HepG2 (cell line): ENCODE measurements around the gene ALDH3A2. TPM values are rescaled to one million over a fixed set of nuclear protein-coding genes. Genes with fewer than 3 reads are reported as not detected.

ENCODE experiments used
- GATAD1 ChIP-seq: IDR thresholded peaks from 2 replicates; pipeline ENCODE4 v1.6.1; 2016; ENCODE audit warnings: missing genetic modification reagents, missing compliant biosample characterization
- HDAC1 ChIP-seq: sonication (generic); formaldehyde crosslinking; IDR thresholded peaks from 2 replicates; pipeline ENCODE4 v1.5.1; 2020; ENCODE audit warnings: mild to moderate bottlenecking, missing genetic modification reagents
- IRX3 ChIP-seq: sonication (generic); formaldehyde crosslinking; IDR thresholded peaks from 2 replicates; pipeline ENCODE4 v1.8.1; 2023; ENCODE audit warnings: mild to moderate bottlenecking, low read depth, missing genetic modification reagents, borderline replicate concordance
- JUND ChIP-seq: sonication (generic); formaldehyde crosslinking; IDR thresholded peaks from 2 replicates; pipeline ENCODE4 v1.8.0; 2022; ENCODE audit warnings: mild to moderate bottlenecking, missing genetic modification reagents
- MXI1 ChIP-seq: IDR thresholded peaks from 3 replicates; pipeline ENCODE4 v1.6.1; 2012; ENCODE audit warnings: low read depth, low read length, inconsistent platforms, borderline replicate concordance
- ZBTB33 ChIP-seq: sonication (generic); formaldehyde crosslinking; IDR thresholded peaks from 2 replicates; pipeline ENCODE4 v1.4.0; 2020; ENCODE audit warnings: missing genetic modification reagents
- ZNF431 ChIP-seq: sonication (generic); formaldehyde crosslinking; IDR thresholded peaks from 2 replicates; pipeline ENCODE4 v1.9.0; 2022; ENCODE audit warnings: missing genetic modification reagents, low read depth, mild to moderate bottlenecking, borderline replicate concordance
- ZNF577 ChIP-seq: sonication (generic); formaldehyde crosslinking; IDR thresholded peaks from 2 replicates; pipeline ENCODE4 v1.4.0; 2020; ENCODE audit warnings: mild to moderate bottlenecking, low read depth, missing genetic modification reagents, borderline replicate concordance
- ZNF740 ChIP-seq: sonication (generic); formaldehyde crosslinking; IDR thresholded peaks from 2 replicates; pipeline ENCODE4 v1.4.0; 2020; ENCODE audit warnings: missing genetic modification reagents
- polyA plus RNA-seq, 8 experiments: library from polyadenylated mRNA; depleted of rRNA in 3 of 8; stranded (reverse) in 7 of 8; unstranded in 1 of 8; fragments of >200 nt; fragmentation: Illumina TruSeq in 4 of 8; extraction: Trizol in 4 of 8; gene quantifications; 2 replicates each; pipeline versions ENCODE4 v1.2.1 to v1.2.3, GENCODE V29; 2011 to 2016; ENCODE audit warnings: low read depth in 4 of 8, missing spikeins in 1 of 8, mixed read lengths in 1 of 8; ENCODE audit not compliant: insufficient read depth in 1 of 8
- total RNA-seq, 5 experiments: library from RNA; depleted of rRNA; stranded (reverse); fragments of >200 nt; fragmentation: Illumina TruSeq; extraction: Trizol; gene quantifications; 2 replicates each; pipeline ENCODE4 v1.2.3, GENCODE V29; 2016; ENCODE audit warnings: low read depth in 1 of 5
- TF ChIP-seq, protein P1 (sequence below): sonication (generic); formaldehyde crosslinking; conservative IDR thresholded peaks from 2 replicates; pipeline ENCODE4 v1.4.0; 2020; ENCODE audit warnings: mild to moderate bottlenecking, missing genetic modification reagents, moderate library complexity
- TF ChIP-seq, protein P2 (sequence below): sonication (generic); formaldehyde crosslinking; IDR thresholded peaks from 2 replicates; pipeline ENCODE4 v1.8.1; 2022; ENCODE audit warnings: mild to moderate bottlenecking, missing genetic modification reagents
- TF ChIP-seq, protein P3 (sequence below): fragments of 450-650 bp; IDR thresholded peaks from 2 replicates; pipeline ENCODE4 v1.6.1; 2016
- TF ChIP-seq, protein P4 (sequence below): sonication (generic); formaldehyde crosslinking; IDR thresholded peaks from 2 replicates; pipeline ENCODE4 v1.5.1; 2020; ENCODE audit warnings: mild to moderate bottlenecking, missing genetic modification reagents, moderate library complexity

Gene ALDH3A2
- total and polyA plus RNA-seq, 2 of the 13 experiments (the other 11 are each of a cell fraction or from before 2014, with no cell fraction given) = 80.8 to 180 TPM

DNA sequence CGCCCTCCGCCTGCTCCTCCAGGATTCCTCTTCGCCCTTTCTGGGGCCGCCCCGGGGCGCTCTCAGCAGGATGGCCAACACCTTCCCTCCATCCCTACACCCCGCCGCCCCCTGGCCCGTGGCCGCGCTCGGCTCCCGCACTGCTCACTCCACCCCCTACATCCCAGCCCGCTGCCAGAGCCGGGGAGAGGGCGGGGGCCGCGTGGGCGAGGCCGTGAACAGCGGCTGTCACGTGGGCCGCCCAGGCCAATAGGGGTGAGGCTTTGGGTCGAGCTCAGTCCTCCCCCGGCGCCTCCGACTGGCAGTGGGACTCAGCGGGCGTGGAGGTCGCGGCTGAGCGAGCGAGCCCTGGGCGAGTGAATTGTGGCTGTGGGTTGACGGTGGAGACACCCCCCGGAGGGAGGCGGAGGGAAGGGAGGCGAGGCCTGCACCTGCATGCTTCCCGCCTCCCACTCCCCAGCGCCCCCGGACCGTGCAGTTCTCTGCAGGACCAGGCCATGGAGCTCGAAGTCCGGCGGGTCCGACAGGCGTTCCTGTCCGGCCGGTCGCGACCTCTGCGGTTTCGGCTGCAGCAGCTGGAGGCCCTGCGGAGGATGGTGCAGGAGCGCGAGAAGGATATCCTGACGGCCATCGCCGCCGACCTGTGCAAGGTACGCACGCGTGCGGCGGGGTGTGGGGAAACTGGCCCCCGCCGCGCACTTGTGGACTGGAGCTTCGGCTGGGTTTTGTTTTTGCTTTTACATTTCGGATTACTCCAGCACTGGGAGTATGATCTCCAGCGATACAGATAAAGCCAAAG lies at the start of gene ALDH3A2 (continued):
- TF ChIP-seq, protein P1, sequence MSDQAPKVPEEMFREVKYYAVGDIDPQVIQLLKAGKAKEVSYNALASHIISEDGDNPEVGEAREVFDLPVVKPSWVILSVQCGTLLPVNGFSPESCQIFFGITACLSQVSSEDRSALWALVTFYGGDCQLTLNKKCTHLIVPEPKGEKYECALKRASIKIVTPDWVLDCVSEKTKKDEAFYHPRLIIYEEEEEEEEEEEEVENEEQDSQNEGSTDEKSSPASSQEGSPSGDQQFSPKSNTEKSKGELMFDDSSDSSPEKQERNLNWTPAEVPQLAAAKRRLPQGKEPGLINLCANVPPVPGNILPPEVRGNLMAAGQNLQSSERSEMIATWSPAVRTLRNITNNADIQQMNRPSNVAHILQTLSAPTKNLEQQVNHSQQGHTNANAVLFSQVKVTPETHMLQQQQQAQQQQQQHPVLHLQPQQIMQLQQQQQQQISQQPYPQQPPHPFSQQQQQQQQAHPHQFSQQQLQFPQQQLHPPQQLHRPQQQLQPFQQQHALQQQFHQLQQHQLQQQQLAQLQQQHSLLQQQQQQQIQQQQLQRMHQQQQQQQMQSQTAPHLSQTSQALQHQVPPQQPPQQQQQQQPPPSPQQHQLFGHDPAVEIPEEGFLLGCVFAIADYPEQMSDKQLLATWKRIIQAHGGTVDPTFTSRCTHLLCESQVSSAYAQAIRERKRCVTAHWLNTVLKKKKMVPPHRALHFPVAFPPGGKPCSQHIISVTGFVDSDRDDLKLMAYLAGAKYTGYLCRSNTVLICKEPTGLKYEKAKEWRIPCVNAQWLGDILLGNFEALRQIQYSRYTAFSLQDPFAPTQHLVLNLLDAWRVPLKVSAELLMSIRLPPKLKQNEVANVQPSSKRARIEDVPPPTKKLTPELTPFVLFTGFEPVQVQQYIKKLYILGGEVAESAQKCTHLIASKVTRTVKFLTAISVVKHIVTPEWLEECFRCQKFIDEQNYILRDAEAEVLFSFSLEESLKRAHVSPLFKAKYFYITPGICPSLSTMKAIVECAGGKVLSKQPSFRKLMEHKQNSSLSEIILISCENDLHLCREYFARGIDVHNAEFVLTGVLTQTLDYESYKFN (CRISPR knock-in tag) = peak; percentile 87
- TF ChIP-seq, protein P2, sequence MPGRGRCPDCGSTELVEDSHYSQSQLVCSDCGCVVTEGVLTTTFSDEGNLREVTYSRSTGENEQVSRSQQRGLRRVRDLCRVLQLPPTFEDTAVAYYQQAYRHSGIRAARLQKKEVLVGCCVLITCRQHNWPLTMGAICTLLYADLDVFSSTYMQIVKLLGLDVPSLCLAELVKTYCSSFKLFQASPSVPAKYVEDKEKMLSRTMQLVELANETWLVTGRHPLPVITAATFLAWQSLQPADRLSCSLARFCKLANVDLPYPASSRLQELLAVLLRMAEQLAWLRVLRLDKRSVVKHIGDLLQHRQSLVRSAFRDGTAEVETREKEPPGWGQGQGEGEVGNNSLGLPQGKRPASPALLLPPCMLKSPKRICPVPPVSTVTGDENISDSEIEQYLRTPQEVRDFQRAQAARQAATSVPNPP = no peak; the same call in 1 of the 2 replicates
- TF ChIP-seq ZBTB33 (CRISPR knock-in tag) = peak; percentile 64; the same call in 1 of the 2 replicates
- TF ChIP-seq ZNF431 (CRISPR knock-in tag) = peak; percentile 99
- TF ChIP-seq ZNF577 = peak; percentile 37; the same call in 1 of the 2 replicates
- TF ChIP-seq MXI1 = peak; percentile 45; the same call in 2 of the 3 replicates
- TF ChIP-seq IRX3 (CRISPR knock-in tag) = no peak; the same call in 1 of the 2 replicates
- TF ChIP-seq, protein P3, sequence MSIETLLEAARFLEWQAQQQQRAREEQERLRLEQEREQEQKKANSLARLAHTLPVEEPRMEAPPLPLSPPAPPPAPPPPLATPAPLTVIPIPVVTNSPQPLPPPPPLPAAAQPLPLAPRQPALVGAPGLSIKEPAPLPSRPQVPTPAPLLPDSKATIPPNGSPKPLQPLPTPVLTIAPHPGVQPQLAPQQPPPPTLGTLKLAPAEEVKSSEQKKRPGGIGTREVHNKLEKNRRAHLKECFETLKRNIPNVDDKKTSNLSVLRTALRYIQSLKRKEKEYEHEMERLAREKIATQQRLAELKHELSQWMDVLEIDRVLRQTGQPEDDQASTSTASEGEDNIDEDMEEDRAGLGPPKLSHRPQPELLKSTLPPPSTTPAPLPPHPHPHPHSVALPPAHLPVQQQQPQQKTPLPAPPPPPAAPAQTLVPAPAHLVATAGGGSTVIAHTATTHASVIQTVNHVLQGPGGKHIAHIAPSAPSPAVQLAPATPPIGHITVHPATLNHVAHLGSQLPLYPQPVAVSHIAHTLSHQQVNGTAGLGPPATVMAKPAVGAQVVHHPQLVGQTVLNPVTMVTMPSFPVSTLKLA = peak; percentile 78
- TF ChIP-seq, protein P4, sequence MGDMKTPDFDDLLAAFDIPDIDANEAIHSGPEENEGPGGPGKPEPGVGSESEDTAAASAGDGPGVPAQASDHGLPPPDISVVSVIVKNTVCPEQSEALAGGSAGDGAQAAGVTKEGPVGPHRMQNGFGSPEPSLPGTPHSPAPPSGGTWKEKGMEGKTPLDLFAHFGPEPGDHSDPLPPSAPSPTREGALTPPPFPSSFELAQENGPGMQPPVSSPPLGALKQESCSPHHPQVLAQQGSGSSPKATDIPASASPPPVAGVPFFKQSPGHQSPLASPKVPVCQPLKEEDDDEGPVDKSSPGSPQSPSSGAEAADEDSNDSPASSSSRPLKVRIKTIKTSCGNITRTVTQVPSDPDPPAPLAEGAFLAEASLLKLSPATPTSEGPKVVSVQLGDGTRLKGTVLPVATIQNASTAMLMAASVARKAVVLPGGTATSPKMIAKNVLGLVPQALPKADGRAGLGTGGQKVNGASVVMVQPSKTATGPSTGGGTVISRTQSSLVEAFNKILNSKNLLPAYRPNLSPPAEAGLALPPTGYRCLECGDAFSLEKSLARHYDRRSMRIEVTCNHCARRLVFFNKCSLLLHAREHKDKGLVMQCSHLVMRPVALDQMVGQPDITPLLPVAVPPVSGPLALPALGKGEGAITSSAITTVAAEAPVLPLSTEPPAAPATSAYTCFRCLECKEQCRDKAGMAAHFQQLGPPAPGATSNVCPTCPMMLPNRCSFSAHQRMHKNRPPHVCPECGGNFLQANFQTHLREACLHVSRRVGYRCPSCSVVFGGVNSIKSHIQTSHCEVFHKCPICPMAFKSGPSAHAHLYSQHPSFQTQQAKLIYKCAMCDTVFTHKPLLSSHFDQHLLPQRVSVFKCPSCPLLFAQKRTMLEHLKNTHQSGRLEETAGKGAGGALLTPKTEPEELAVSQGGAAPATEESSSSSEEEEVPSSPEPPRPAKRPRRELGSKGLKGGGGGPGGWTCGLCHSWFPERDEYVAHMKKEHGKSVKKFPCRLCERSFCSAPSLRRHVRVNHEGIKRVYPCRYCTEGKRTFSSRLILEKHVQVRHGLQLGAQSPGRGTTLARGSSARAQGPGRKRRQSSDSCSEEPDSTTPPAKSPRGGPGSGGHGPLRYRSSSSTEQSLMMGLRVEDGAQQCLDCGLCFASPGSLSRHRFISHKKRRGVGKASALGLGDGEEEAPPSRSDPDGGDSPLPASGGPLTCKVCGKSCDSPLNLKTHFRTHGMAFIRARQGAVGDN (CRISPR knock-in tag) = peak; percentile 97
- peak; percentile 83 for TF ChIP-seq ZNF740 (CRISPR knock-in tag)
- peak; percentile 80 for TF ChIP-seq GATAD1 (CRISPR knock-in tag)
- peak; percentile 54; the same call in 1 of the 2 replicates for TF ChIP-seq JUND (CRISPR knock-in tag)
- peak; percentile 95 for TF ChIP-seq HDAC1
